GM23248 (cell line): Measurements from ENCODE around the gene OTOP3. TPM values are rescaled to one million over a fixed set of nuclear protein-coding genes. Genes with fewer than 3 reads are reported as not detected.
A peak's percentile ranks its signal among the peaks of the same experiment; 100 is the strongest.
"Not testable (repeated sequence)": the region's sequence is repeated elsewhere in the genome, so short reads cannot be mapped to it uniquely, and the experiment has no call there.

Experiments
- DNase-seq: peaks from one replicate; pipeline ENCODE4 v3.0.0-alpha.2; 2015
- H2AFZ ChIP-seq: fragments of 200-600 bp; sonication (generic); 2 replicates; pipeline ENCODE4 v1.6.1; 2016; ENCODE audit warnings: antibody characterized with exemption
- H3F3A ChIP-seq: fragments of 200-600 bp; sonication (generic); 2 replicates; pipeline ENCODE4 v1.6.1; 2016; ENCODE audit warnings: mild to moderate bottlenecking, antibody characterized with exemption, mixed run types; ENCODE audit not compliant: insufficient read depth
- H3K27ac ChIP-seq: fragments of 200-600 bp; sonication (generic); 2 replicates; pipeline ENCODE4 v1.5.1; 2016; ENCODE audit warnings: mild to moderate bottlenecking
- H3K27me3 ChIP-seq: fragments of 200-600 bp; sonication (generic); replicated peaks from 2 replicates; pipeline ENCODE4 v1.6.1; 2016; ENCODE audit warnings: mild to moderate bottlenecking; ENCODE audit not compliant: insufficient read depth
- H3K36me3 ChIP-seq: fragments of 200-600 bp; sonication (generic); 2 replicates; pipeline ENCODE4 v1.6.1; 2016; ENCODE audit warnings: low read depth, mild to moderate bottlenecking
- H3K4me1 ChIP-seq: fragments of 200-600 bp; sonication (generic); 2 replicates; pipeline ENCODE4 v1.6.1; 2016; ENCODE audit warnings: mild to moderate bottlenecking; ENCODE audit not compliant: insufficient read depth
- H3K4me2 ChIP-seq: fragments of 200-600 bp; sonication (generic); one replicate; pipeline ENCODE4 v1.6.1; 2016; ENCODE audit warnings: mild to moderate bottlenecking; ENCODE audit not compliant: unreplicated experiment
- H3K4me3 ChIP-seq: fragments of 200-600 bp; sonication (generic); 2 replicates; pipeline ENCODE4 v1.5.1; 2016; ENCODE audit warnings: mild to moderate bottlenecking
- H3K79me2 ChIP-seq: fragments of 200-600 bp; sonication (generic); 2 replicates; pipeline ENCODE4 v1.6.1; 2016; ENCODE audit warnings: mild to moderate bottlenecking; ENCODE audit not compliant: insufficient read depth
- H3K9ac ChIP-seq: fragments of 200-600 bp; sonication (generic); 2 replicates; pipeline ENCODE4 v1.6.1; 2016; ENCODE audit warnings: mild to moderate bottlenecking
- H3K9me2 ChIP-seq: fragments of 200-600 bp; sonication (generic); 2 replicates; pipeline ENCODE4 v1.6.1; 2016; ENCODE audit warnings: mixed run types, mild to moderate bottlenecking, moderate library complexity; ENCODE audit not compliant: insufficient read depth
- H3K9me3 ChIP-seq: fragments of 200-600 bp; sonication (generic); one replicate; pipeline ENCODE4 v1.6.1; 2017; ENCODE audit warnings: low read depth
- H4K20me1 ChIP-seq: fragments of 200-600 bp; sonication (generic); 2 replicates; pipeline ENCODE4 v1.6.0; 2016; ENCODE audit not compliant: insufficient read depth
- EZH2 ChIP-seq: fragments of 200-600 bp; sonication (generic); IDR thresholded peaks from 2 replicates; pipeline ENCODE4 v1.6.1; 2018; ENCODE audit warnings: antibody characterized with exemption, mild to moderate bottlenecking; ENCODE audit not compliant: insufficient read depth, poor library complexity, severe bottlenecking
- EZH2phosphoT487 ChIP-seq: fragments of 200-600 bp; sonication (generic); IDR thresholded peaks from 2 replicates; pipeline ENCODE4 v1.6.1; 2018; ENCODE audit warnings: antibody characterized with exemption, moderate library complexity, mild to moderate bottlenecking, low read depth; ENCODE audit not compliant: insufficient read depth
- WGBS, 2 experiments: methylation state at CpG; one replicate each; pipeline ENCODE4 v1.1.6; 2015 to 2017; ENCODE audit warnings: low lambda C conversion rate in 2 of 2, low coverage in 1 of 2; ENCODE audit errors: missing lambda C conversion rate in 2 of 2; 5-methylcytosine and 5-hydroxymethylcytosine counted together
- in situ Hi-C: fragments of 300-500 bp; cut with MboI; formaldehyde crosslinking; loops from 2 replicates; pipeline ENCODE4 v1.15.0; 2020
- polyA plus RNA-seq: library from polyadenylated mRNA; unstranded; fragments of >200 nt; fragmentation: Nextera tagmentation; extraction: Ambion mirVana; gene quantifications from 2 replicates; pipeline ENCODE4 v1.2.1, GENCODE V29; 2016
- total RNA-seq: library from RNA; depleted of rRNA; stranded (reverse); fragments of >200 nt; shearing (Covaris generic); gene quantifications from 2 replicates; pipeline ENCODE4 v1.2.3, GENCODE V29; 2014

The OTOP3 gene
- total and polyA plus RNA-seq, 2 experiments from 2014 or later: not detected

- Histone ChIP-seq H3K9ac (no peak overlapping the region), H3K9me2 (no peaks in the 10 kb centered on the region), H3K27me3 (peaks cover 6% of the 10 kb centered on the region), H3K36me3 (no peaks in the 10 kb centered on the region), H3K27ac (no peak overlapping the region), H4K20me1 (no peaks in the 10 kb centered on the region), H3K4me2 (no peak overlapping the region), H3K9me3 (no peaks in the 10 kb centered on the region), H3F3A (peaks cover 8% of the 10 kb centered on the region; the same call in 1 of the 2 replicates), H3K4me3 (no peak overlapping the region), H3K4me1 (0 out of 2 replicates have a peak, but pooled peaks cover 5% of the 10 kb centered on the region), H3K79me2 (no peaks in the 10 kb centered on the region), H2AFZ (no peak overlapping the region)
- in situ Hi-C loops: no loop called here
- no peak for DNase-seq
- WGBS, 2 experiments: 70% methylated on average over 17 of the region's 17 CpGs
- TF ChIP-seq EZH2 (no peak), EZH2phosphoT487 (no peak)
Observed at GRCh38 chr17:74979408-74980146, 43.9 kb downstream of the OTOP3 start.

GRCh38 chr17:74981318-74981978, 45.8 kb downstream of the OTOP3 start:
- peak overlapping the region; percentile 88 for H2AFZ ChIP-seq
- no peaks in the 10 kb centered on the region for H3K79me2 ChIP-seq
- H4K20me1 ChIP-seq: no peaks in the 10 kb centered on the region
- DNase-seq: no peak
- H3K4me3 ChIP-seq: peak overlapping the region; percentile 74
- H3K9me2 ChIP-seq: no peaks in the 10 kb centered on the region
- H3K9me3 ChIP-seq: no peaks in the 10 kb centered on the region
- peaks cover 9% of the 10 kb centered on the region for H3F3A ChIP-seq
- peak overlapping the region; percentile 82 for H3K4me2 ChIP-seq
- in situ Hi-C loops: no loop called here
- H3K27ac ChIP-seq: peak overlapping the region; percentile 44
- 0 out of 2 replicates have a peak, but pooled peaks cover 5% of the 10 kb centered on the region for H3K4me1 ChIP-seq
- H3K9ac ChIP-seq: peak overlapping the region; percentile 83
- H3K27me3 ChIP-seq: no peaks in the 10 kb centered on the region
- H3K36me3 ChIP-seq: no peaks in the 10 kb centered on the region
- 40% methylated on average over 16 of the region's 16 CpGs for WGBS, 2 experiments
- TF ChIP-seq EZH2phosphoT487: no peak
- TF ChIP-seq EZH2: no peak

- Histone ChIP-seq H2AFZ (peak overlapping the region; percentile 88), H3K27me3 (no peaks in the 10 kb centered on the region), H3K27ac (peak overlapping the region; percentile 44), H3K4me1 (peaks cover 10% of the 10 kb centered on the region; the same call in 1 of the 2 replicates), H3K4me2 (peak overlapping the region; percentile 82), H4K20me1 (no peaks in the 10 kb centered on the region), H3K36me3 (no peaks in the 10 kb centered on the region), H3K4me3 (peak overlapping the region; percentile 74), H3K9me3 (no peaks in the 10 kb centered on the region), H3K9ac (peak overlapping the region; percentile 83), H3K9me2 (no peaks in the 10 kb centered on the region), H3K79me2 (no peaks in the 10 kb centered on the region), H3F3A (peaks cover 16% of the 10 kb centered on the region)
- in situ Hi-C loops: no loop called here
- TF ChIP-seq EZH2 (no peak), EZH2phosphoT487 (no peak)
- WGBS, 2 experiments: 2 to 4% methylated on average over 31 to 51 of the region's 61 CpGs
- peak; percentile 79 for DNase-seq
Observed at GRCh38 chr17:74981979-74982662, 46.4 kb downstream of the OTOP3 start.

- in situ Hi-C loops: not testable (repeated sequence)
- H3K4me3 ChIP-seq: peak overlapping the region; percentile 74
Observed at GRCh38 chr17:74982663-74983313, 47.1 kb downstream of the OTOP3 start.

More at GRCh38 chr17:74982663-74983313, 47.1 kb downstream of the OTOP3 start:
- peak; percentile 27 for DNase-seq
- H2AFZ ChIP-seq: peak overlapping the region; percentile 88
- H3K9me2 ChIP-seq, H3K27me3 ChIP-seq, H3K79me2 ChIP-seq, H3K4me1 ChIP-seq, H3K9me3 ChIP-seq, H3K36me3 ChIP-seq, H4K20me1 ChIP-seq: not testable (repeated sequence)
- H3K27ac ChIP-seq: peak overlapping the region; percentile 44
- H3K9ac ChIP-seq: peak overlapping the region; percentile 83
- H3K4me2 ChIP-seq: peak overlapping the region; percentile 82
- WGBS, 2 experiments: 49 to 52% methylated on average over 14 of the region's 14 CpGs
- H3F3A ChIP-seq: peaks cover 17% of the 10 kb centered on the region
